ENCODE measurements around the gene USP47. TPM values are rescaled to one million over a fixed set of nuclear protein-coding genes. Genes with fewer than 3 reads are reported as not detected.

Gene USP47
- total RNA-seq, 1 donor from 2014 or later: 45.1 TPM

- DNase-seq (ENCODE audit: low spot score): no peak
- peaks cover 6% of the 10 kb centered on the region for H3K36me3 Mint-ChIP-seq (ENCODE audit: low read depth, unreplicated experiment)
- H3K27me3 Mint-ChIP-seq (ENCODE audit: unreplicated experiment): no peaks in the 10 kb centered on the region
- TF ChIP-seq CTCF (IDR thresholded peaks at IDR 0.05; ENCODE audit: unreplicated experiment): no peak
- no peaks in the 10 kb centered on the region for H3K4me1 Mint-ChIP-seq (ENCODE audit: unreplicated experiment)
- H3K9me3 Mint-ChIP-seq (ENCODE audit: unreplicated experiment): no peaks in the 10 kb centered on the region
- H3K4me3 Mint-ChIP-seq (ENCODE audit: unreplicated experiment): no peak overlapping the region
- no peak overlapping the region for H3K27ac Mint-ChIP-seq (ENCODE audit: unreplicated experiment)
Observed at GRCh38 chr11:11937957-11938356, 96.2 kb downstream of the USP47 start.

GRCh38 chr11:11940551-11940950 is 98.8 kb downstream of the USP47 start:
- no peak overlapping the region for H3K27ac Mint-ChIP-seq (ENCODE audit: unreplicated experiment)
- TF ChIP-seq CTCF (IDR thresholded peaks at IDR 0.05; ENCODE audit: unreplicated experiment): no peak
- no peaks in the 10 kb centered on the region for H3K4me1 Mint-ChIP-seq (ENCODE audit: unreplicated experiment)
- no peak for DNase-seq (ENCODE audit: low spot score)
- H3K27me3 Mint-ChIP-seq (ENCODE audit: unreplicated experiment): no peaks in the 10 kb centered on the region
- H3K9me3 Mint-ChIP-seq (ENCODE audit: unreplicated experiment): no peaks in the 10 kb centered on the region
- no peak overlapping the region for H3K4me3 Mint-ChIP-seq (ENCODE audit: unreplicated experiment)
- H3K36me3 Mint-ChIP-seq (ENCODE audit: low read depth, unreplicated experiment): peaks cover 7% of the 10 kb centered on the region

GRCh38 chr11:11942668-11943067 is 100.9 kb downstream of the USP47 start:
- Mint-ChIP-seq H3K4me1 (ENCODE audit: unreplicated experiment) (no peaks in the 10 kb centered on the region), H3K4me3 (ENCODE audit: unreplicated experiment) (no peak overlapping the region), H3K9me3 (ENCODE audit: unreplicated experiment) (no peaks in the 10 kb centered on the region), H3K36me3 (ENCODE audit: low read depth, unreplicated experiment) (peaks cover 7% of the 10 kb centered on the region), H3K27ac (ENCODE audit: unreplicated experiment) (no peak overlapping the region), H3K27me3 (ENCODE audit: unreplicated experiment) (no peaks in the 10 kb centered on the region)
- TF ChIP-seq CTCF (IDR thresholded peaks at IDR 0.05; ENCODE audit: unreplicated experiment): no peak
- no peak for DNase-seq (ENCODE audit: low spot score)

GRCh38 chr11:11944444-11944843 is 102.7 kb downstream of the USP47 start:
- TF ChIP-seq CTCF (IDR thresholded peaks at IDR 0.05; ENCODE audit: unreplicated experiment): no peak
- no peaks in the 10 kb centered on the region for H3K4me1 Mint-ChIP-seq (ENCODE audit: unreplicated experiment)

GRCh38 chr11:11946180-11946579 is 104.4 kb downstream of the USP47 start:
- no peaks in the 10 kb centered on the region for H3K4me1 Mint-ChIP-seq (ENCODE audit: unreplicated experiment)
- DNase-seq (ENCODE audit: low spot score): no peak
- TF ChIP-seq CTCF (IDR thresholded peaks at IDR 0.05; ENCODE audit: unreplicated experiment): no peak

More at GRCh38 chr11:11944444-11944843, 102.7 kb downstream of the USP47 start:
- Mint-ChIP-seq H3K27ac (ENCODE audit: unreplicated experiment) (no peak overlapping the region), H3K4me3 (ENCODE audit: unreplicated experiment) (no peak overlapping the region), H3K9me3 (ENCODE audit: unreplicated experiment) (no peaks in the 10 kb centered on the region), H3K27me3 (ENCODE audit: unreplicated experiment) (no peaks in the 10 kb centered on the region), H3K36me3 (ENCODE audit: low read depth, unreplicated experiment) (peaks cover 7% of the 10 kb centered on the region)
- DNase-seq (ENCODE audit: low spot score): no peak

More at GRCh38 chr11:11946180-11946579, 104.4 kb downstream of the USP47 start:
- peaks cover 7% of the 10 kb centered on the region for H3K36me3 Mint-ChIP-seq (ENCODE audit: low read depth, unreplicated experiment)
- no peaks in the 10 kb centered on the region for H3K9me3 Mint-ChIP-seq (ENCODE audit: unreplicated experiment)
- H3K27ac Mint-ChIP-seq (ENCODE audit: unreplicated experiment): no peak overlapping the region
- no peaks in the 10 kb centered on the region for H3K27me3 Mint-ChIP-seq (ENCODE audit: unreplicated experiment)
- H3K4me3 Mint-ChIP-seq (ENCODE audit: unreplicated experiment): no peak overlapping the region
